ENCODE results near the gene PDK2. TPM values are rescaled to one million over a fixed set of nuclear protein-coding genes. Genes with fewer than 3 reads are reported as not detected.

The PDK2 gene
- total and polyA plus RNA-seq, 2 experiments from 2014 or later: 30.2 to 48.1 TPM

- H3K4me1 ChIP-seq (ENCODE audit: insufficient read depth): peaks cover 56% of the 10 kb centered on the region
- 87 to 90% methylated on average over 7 of the region's 7 CpGs for WGBS, 2 experiments (ENCODE audit: low coverage in 1 of 2, low lambda C conversion rate in 2 of 2, missing lambda C conversion rate in 2 of 2)
Observed at GRCh38 chr17:50052822-50053653, 42.1 kb upstream of the PDK2 start.

GRCh38 chr17:50053654-50053960 is 41.5 kb upstream of the PDK2 start:
- in situ Hi-C loops (cut with MboI): no loop called here
- H3K27ac ChIP-seq: no peak overlapping the region
- WGBS, 2 experiments (ENCODE audit: low coverage in 1 of 2, low lambda C conversion rate in 2 of 2, missing lambda C conversion rate in 2 of 2): 54% methylated on average over 3 of the region's 3 CpGs
- no peak overlapping the region for H3K4me2 ChIP-seq (ENCODE audit: unreplicated experiment)
- no peaks in the 10 kb centered on the region for H3K9me2 ChIP-seq (ENCODE audit: insufficient read depth)
- no peaks in the 10 kb centered on the region for H3K36me3 ChIP-seq (ENCODE audit: low read depth)
- no peak for DNase-seq
- H3K79me2 ChIP-seq (ENCODE audit: insufficient read depth): peaks cover 53% of the 10 kb centered on the region
- H3F3A ChIP-seq (ENCODE audit: insufficient read depth): peaks cover 47% of the 10 kb centered on the region
- no peaks in the 10 kb centered on the region for H4K20me1 ChIP-seq (ENCODE audit: insufficient read depth)
- peak overlapping the region; percentile 11; the same call in 1 of the 2 replicates for H3K9ac ChIP-seq
- H3K4me3 ChIP-seq: no peak overlapping the region
- no peak for TF ChIP-seq EZH2phosphoT487 (IDR thresholded peaks at IDR 0.05; ENCODE audit: insufficient read depth, low read depth)
- TF ChIP-seq EZH2 (IDR thresholded peaks at IDR 0.05; ENCODE audit: insufficient read depth, poor library complexity, severe bottlenecking): no peak
- peaks cover 56% of the 10 kb centered on the region for H3K4me1 ChIP-seq (ENCODE audit: insufficient read depth)
- no peak overlapping the region for H2AFZ ChIP-seq
- no peaks in the 10 kb centered on the region for H3K27me3 ChIP-seq (replicated peaks; ENCODE audit: insufficient read depth)
- H3K9me3 ChIP-seq (ENCODE audit: low read depth): no peaks in the 10 kb centered on the region

More at GRCh38 chr17:50052822-50053653, 42.1 kb upstream of the PDK2 start:
- no peak overlapping the region for H3K27ac ChIP-seq
- no peaks in the 10 kb centered on the region for H4K20me1 ChIP-seq (ENCODE audit: insufficient read depth)
- in situ Hi-C loops (cut with MboI): no loop called here
- H3K4me3 ChIP-seq: no peak overlapping the region
- H2AFZ ChIP-seq: no peak overlapping the region
- peak overlapping the region; percentile 5 for H3K4me2 ChIP-seq (ENCODE audit: unreplicated experiment)
- no peak for DNase-seq
- H3F3A ChIP-seq (ENCODE audit: insufficient read depth): peaks cover 43% of the 10 kb centered on the region
- no peaks in the 10 kb centered on the region for H3K9me3 ChIP-seq (ENCODE audit: low read depth)
- H3K27me3 ChIP-seq (replicated peaks; ENCODE audit: insufficient read depth): no peaks in the 10 kb centered on the region
- TF ChIP-seq EZH2 (IDR thresholded peaks at IDR 0.05; ENCODE audit: insufficient read depth, poor library complexity, severe bottlenecking) (no peak), EZH2phosphoT487 (IDR thresholded peaks at IDR 0.05; ENCODE audit: insufficient read depth, low read depth) (no peak)
- H3K9me2 ChIP-seq (ENCODE audit: insufficient read depth): no peaks in the 10 kb centered on the region
- peaks cover 47% of the 10 kb centered on the region for H3K79me2 ChIP-seq (ENCODE audit: insufficient read depth)
- H3K9ac ChIP-seq: peak overlapping the region; percentile 11; the same call in 1 of the 2 replicates
- H3K36me3 ChIP-seq (ENCODE audit: low read depth): no peaks in the 10 kb centered on the region

GRCh38 chr17:50055055-50055425 is 40.1 kb upstream of the PDK2 start:
- no peaks in the 10 kb centered on the region for H3K9me2 ChIP-seq (ENCODE audit: insufficient read depth)
- 7 to 9% methylated on average over 14 of the region's 14 CpGs for WGBS, 2 experiments (ENCODE audit: low coverage in 1 of 2, low lambda C conversion rate in 2 of 2, missing lambda C conversion rate in 2 of 2)
- peaks cover 67% of the 10 kb centered on the region for H3K79me2 ChIP-seq (ENCODE audit: insufficient read depth)
- peak overlapping the region; percentile 83 for H3K9ac ChIP-seq
- no peaks in the 10 kb centered on the region for H3K27me3 ChIP-seq (replicated peaks; ENCODE audit: insufficient read depth)
- peak overlapping the region; percentile 97 for H3K27ac ChIP-seq
- peaks cover 60% of the 10 kb centered on the region for H3F3A ChIP-seq (ENCODE audit: insufficient read depth)
- peaks cover 67% of the 10 kb centered on the region for H3K4me1 ChIP-seq (ENCODE audit: insufficient read depth)
- no peaks in the 10 kb centered on the region for H3K36me3 ChIP-seq (ENCODE audit: low read depth)
- H2AFZ ChIP-seq: peak overlapping the region; percentile 70
- no peaks in the 10 kb centered on the region for H4K20me1 ChIP-seq (ENCODE audit: insufficient read depth)
- TF ChIP-seq EZH2 (IDR thresholded peaks at IDR 0.05; ENCODE audit: insufficient read depth, poor library complexity, severe bottlenecking) (no peak), EZH2phosphoT487 (IDR thresholded peaks at IDR 0.05; ENCODE audit: insufficient read depth, low read depth) (no peak)
- in situ Hi-C loops (cut with MboI): no loop called here
- DNase-seq: peak; percentile 53
- peak overlapping the region; percentile 83 for H3K4me3 ChIP-seq
- peak overlapping the region; percentile 90 for H3K4me2 ChIP-seq (ENCODE audit: unreplicated experiment)
- no peaks in the 10 kb centered on the region for H3K9me3 ChIP-seq (ENCODE audit: low read depth)

- Histone ChIP-seq H3K9me2 (ENCODE audit: insufficient read depth) (no peaks in the 10 kb centered on the region), H3K9me3 (ENCODE audit: low read depth) (no peaks in the 10 kb centered on the region), H3F3A (ENCODE audit: insufficient read depth) (peaks cover 61% of the 10 kb centered on the region), H3K4me2 (ENCODE audit: unreplicated experiment) (peak within 1 kb of the TSS; percentile 90), H3K4me3 (peak within 1 kb of the TSS; percentile 83), H3K9ac (peak within 1 kb of the TSS; percentile 83), H3K79me2 (ENCODE audit: insufficient read depth) (peaks cover 73% of the 10 kb centered on the region), H4K20me1 (ENCODE audit: insufficient read depth) (no peaks in the 10 kb centered on the region), H3K4me1 (ENCODE audit: insufficient read depth) (peaks cover 70% of the 10 kb centered on the region), H3K36me3 (ENCODE audit: low read depth) (no peaks in the 10 kb centered on the region), H3K27ac (peak within 1 kb of the TSS; percentile 97), H2AFZ (peak within 1 kb of the TSS; percentile 70), H3K27me3 (replicated peaks; ENCODE audit: insufficient read depth) (no peaks in the 10 kb centered on the region)
- TF ChIP-seq EZH2 (IDR thresholded peaks at IDR 0.05; ENCODE audit: insufficient read depth, poor library complexity, severe bottlenecking): no peak
- no peak for TF ChIP-seq EZH2phosphoT487 (IDR thresholded peaks at IDR 0.05; ENCODE audit: insufficient read depth, low read depth)
- 0 to 2% methylated on average over 35 to 52 of the region's 65 CpGs for WGBS, 2 experiments (ENCODE audit: low coverage in 1 of 2, low lambda C conversion rate in 2 of 2, missing lambda C conversion rate in 2 of 2)
- peak; percentile 96 for DNase-seq
- in situ Hi-C loops (cut with MboI): no loop called here
Observed at GRCh38 chr17:50055426-50056216, 39.5 kb upstream of the PDK2 start, which contains the start of gene ITGA3. Gene ITGA3, plus strand, starts transcription at chr17:50056110. Its CDS starts 330 bp downstream, at chr17:50056440.

All from GM23248 (cell line).